Measurements from ENCODE around the gene LCN9.

- TF ChIP-seq, protein P1, sequence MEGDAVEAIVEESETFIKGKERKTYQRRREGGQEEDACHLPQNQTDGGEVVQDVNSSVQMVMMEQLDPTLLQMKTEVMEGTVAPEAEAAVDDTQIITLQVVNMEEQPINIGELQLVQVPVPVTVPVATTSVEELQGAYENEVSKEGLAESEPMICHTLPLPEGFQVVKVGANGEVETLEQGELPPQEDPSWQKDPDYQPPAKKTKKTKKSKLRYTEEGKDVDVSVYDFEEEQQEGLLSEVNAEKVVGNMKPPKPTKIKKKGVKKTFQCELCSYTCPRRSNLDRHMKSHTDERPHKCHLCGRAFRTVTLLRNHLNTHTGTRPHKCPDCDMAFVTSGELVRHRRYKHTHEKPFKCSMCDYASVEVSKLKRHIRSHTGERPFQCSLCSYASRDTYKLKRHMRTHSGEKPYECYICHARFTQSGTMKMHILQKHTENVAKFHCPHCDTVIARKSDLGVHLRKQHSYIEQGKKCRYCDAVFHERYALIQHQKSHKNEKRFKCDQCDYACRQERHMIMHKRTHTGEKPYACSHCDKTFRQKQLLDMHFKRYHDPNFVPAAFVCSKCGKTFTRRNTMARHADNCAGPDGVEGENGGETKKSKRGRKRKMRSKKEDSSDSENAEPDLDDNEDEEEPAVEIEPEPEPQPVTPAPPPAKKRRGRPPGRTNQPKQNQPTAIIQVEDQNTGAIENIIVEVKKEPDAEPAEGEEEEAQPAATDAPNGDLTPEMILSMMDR (IDR thresholded peaks at IDR 0.05), result no peak
- no peak for TF ChIP-seq POLR2A (IDR thresholded peaks at IDR 0.05)
Observed at GRCh38 chr9:135641047-135641446, 22.1 kb upstream of the LCN9 start.

Data from thyroid gland (tissue), 4 donors.